GOT3 (cell line): ENCODE results near the gene SUMO4.

Experiments
- DNase-seq: peaks from one replicate; lab custom pipeline; 2025; ENCODE audit warnings: mixed read lengths; lab: John Stamatoyannopoulos, UW

The SUMO4 gene

GRCh38 chr6:149389509-149390297 lies 10.4 kb upstream of the SUMO4 start:
- no peak for DNase-seq

GRCh38 chr6:149392093-149392492 lies 8.0 kb upstream of the SUMO4 start:
- DNase-seq, result no peak

DNA sequence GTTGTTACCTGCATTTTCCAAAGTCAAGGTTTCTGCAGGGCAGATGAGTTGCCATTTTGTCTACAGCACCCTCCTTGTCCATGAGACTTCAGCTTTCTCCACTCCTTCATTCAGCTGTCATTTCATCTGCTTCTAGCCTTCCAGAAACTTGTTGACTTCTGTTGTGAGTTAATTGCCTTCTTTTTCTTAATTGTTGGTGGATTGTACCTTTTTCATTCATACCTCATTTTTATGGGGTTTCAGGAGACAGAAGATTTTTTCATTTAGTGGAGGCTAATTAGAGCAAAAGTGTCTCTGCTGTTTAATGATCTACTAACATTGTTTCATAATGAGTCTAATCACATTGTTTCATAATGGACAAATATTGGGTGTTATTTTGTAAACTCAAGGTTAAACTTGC lies 7.5 kb upstream of the SUMO4 start:
- DNase-seq, result no peak

DNA sequence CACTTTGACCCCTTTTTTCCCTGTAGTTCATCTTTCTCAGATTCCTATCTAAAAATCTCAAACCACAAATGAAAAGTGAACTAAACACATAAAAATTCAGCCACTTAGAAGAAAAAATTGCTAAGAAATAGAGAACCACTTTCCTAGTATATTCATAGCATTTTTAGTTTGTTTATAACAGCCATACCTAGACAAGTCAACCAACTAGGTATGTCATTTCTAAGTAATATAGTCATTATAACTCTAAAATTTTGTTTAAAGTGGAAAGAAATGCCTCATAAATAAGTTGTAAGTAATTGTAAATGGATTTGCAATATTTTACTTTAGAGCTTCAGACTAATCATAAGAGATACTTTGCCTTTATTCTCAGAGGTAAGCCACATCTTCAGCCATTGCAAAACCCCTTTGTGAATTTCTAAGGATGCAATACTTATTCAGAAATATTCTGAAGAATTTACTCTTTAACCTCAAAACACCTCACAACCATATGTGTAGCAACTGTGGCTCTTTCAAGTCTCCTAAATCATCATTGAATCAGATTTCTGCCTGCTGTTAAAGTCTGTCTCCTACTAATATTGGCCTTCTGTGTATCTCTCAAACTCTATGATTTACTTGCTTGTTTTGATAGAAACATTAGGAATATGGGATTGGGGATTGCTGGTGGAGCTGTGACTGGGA lies 6.9 kb upstream of the SUMO4 start:
- no peak for DNase-seq

- DNase-seq, result no peak
Measured at GRCh38 chr6:149395185-149395584, 4.9 kb upstream of the SUMO4 start.

GRCh38 chr6:149397384-149397783 lies 2.7 kb upstream of the SUMO4 start:
- DNase-seq, result no peak

DNA sequence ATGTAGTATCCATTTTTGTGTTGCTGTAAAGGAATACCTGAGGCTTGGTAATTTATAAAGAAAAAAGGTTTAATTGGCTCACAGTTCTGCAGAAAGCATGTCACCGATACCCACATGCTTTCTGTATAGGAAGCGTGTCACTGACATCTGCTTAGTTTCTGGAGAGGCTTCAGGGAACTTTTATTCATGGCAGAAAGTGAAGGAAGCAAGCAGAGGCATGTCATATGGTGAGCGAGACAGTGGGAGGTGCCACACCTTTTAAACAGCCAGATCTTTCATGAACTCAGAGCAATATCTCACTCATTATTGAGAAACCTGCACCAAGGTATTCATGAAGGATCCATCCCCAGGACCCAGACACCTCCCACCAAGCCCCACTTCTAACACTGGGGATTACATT lies 3.5 kb downstream of the SUMO4 start:
- DNase-seq, result no peak

DNA sequence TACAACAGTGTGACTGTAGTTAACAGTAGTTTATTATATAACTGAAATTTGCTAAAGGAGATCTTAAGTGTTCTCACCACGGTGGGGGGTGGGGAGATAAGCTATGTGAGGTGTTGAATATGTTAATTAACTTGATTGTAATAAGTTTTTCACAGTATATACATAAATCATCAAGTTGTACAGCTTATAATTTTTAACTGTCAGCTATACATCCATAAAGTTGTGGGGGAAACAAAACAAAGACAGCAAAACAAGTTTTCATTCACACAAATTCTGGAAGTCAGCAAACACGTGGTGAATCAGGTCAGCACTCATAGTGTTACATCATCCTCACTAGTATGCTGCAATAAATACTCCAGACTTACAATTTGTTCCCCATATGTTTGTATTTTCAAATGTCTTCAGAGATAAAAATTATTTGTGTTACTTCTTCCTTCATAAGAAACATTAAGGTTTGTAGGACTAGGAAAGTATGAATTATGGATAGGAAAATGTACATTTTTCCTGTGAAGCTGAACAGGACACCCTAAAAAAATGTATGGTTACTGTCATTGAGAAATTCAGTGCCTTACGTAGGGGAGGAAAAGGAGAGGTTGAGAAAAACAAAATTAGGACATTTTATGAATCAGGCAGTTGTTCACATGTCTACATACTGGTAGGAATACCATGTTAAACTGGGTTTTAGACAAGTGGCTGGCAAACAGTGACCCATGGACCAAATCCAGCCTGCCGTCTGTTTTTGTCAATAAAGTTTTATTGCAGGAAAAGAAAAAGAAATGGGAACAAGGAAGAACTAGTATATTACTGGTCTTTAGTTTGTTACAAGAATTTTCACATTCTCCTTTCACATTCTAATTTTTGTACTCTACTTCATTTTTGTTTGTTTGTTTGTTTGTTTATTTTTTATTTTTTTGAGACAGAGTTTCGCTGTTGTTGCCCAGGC lies 6.0 kb downstream of the SUMO4 start:
- no peak for DNase-seq

DNA sequence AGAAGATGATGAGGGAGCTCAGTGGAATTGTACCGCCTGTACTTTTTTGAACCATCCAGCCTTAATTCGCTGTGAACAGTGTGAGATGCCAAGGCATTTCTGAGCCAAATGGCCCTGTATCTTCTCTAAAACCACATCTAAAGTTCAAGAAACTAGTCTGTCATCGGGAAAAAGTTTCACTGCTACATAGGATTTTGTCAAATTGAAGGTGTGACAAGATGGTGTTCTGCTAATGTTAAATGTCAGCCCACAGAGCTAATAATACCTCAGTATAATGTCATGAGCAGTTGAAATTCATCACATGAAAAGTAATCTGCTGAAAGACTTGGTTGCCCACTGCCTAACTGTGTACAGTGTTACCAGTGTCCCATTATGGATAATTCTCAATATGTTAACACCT lies 9.6 kb downstream of the SUMO4 start:
- no peak for DNase-seq

DNA sequence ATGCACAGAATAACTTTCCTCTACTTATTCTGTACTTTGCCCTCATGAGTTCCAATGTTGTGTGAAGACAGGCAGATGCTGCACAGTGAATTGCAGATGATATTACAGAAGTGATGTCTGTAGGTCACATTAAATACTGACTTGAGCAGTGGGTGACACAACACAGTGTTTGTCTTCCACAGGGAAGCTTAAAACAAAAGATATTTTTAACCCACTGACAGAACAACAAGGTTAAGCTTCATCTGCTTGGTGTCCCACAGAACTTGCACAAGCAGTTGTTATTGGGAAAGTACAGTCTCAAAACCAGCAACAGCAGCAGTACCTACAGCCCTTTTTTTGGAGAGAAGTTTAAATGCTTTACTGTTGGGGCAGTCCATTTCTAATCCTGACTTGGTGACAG lies 10.5 kb downstream of the SUMO4 start:
- DNase-seq, result no peak

GRCh38 chr6:149414009-149414408 lies 13.9 kb downstream of the SUMO4 start:
- DNase-seq, result no peak

- no peak for DNase-seq
Measured at GRCh38 chr6:149414821-149415220, 14.8 kb downstream of the SUMO4 start.

GRCh38 chr6:149419696-149420404 lies 19.8 kb downstream of the SUMO4 start:
- DNase-seq, result no peak

- no peak for DNase-seq
Measured at GRCh38 chr6:149421132-149421531, 21.1 kb downstream of the SUMO4 start.

GRCh38 chr6:149422581-149422980 lies 22.5 kb downstream of the SUMO4 start:
- DNase-seq, result no peak

DNA sequence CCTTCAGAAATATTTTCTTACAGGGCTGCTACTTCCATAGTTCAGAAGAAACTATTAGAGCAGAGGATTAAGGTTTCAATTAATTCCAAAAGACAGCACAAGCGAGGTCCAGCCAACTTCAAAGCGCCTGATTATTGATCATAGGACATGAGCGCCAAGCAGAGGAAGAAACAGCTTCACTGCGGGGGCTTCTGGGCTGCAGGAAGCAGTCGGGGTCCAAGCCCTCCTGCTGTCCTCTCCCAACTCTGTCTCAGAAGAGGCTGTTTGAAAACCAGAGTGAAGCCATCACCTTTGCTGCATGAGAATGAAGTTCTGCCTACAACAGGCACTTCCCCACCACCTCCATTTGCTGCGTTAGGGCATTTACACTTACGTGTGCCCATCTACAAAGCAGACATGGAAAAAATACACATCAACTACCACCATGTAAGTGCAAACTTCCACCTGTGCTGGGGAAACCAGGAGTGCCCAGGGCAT lies 23.9 kb downstream of the SUMO4 start:
- no peak for DNase-seq

DNA sequence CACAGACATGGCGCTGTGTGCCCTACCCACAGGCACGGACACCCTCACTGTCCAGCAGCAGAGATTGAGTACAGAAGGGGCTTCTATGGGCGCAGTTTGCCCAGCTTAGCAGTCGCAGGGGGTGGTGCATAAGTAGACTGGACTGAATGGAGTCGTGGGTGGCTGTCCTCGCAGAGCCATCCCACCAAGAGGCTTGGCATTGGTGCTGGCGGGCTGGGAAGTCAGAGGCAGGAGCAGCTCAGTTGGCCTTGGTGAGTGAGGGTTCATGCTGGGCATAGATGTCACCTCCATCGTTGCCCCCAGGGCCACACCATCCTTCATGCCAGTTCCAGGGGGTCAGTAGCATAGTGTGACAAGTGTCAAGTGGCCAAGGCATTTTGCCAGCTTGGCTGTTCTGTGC lies 25.2 kb downstream of the SUMO4 start:
- no peak for DNase-seq

GRCh38 chr6:149425754-149426153 lies 25.7 kb downstream of the SUMO4 start:
- no peak for DNase-seq

GRCh38 chr6:149428606-149429005 lies 28.5 kb downstream of the SUMO4 start:
- DNase-seq, result no peak

- no peak for DNase-seq
Measured at GRCh38 chr6:149429427-149430360, 29.6 kb downstream of the SUMO4 start.
